Islet of Langerhans (tissue), 1 donor: ENCODE data around the gene TXNDC9.
"Not testable (repeated sequence)": the region's sequence is repeated elsewhere in the genome, so short reads cannot be mapped to it uniquely, and the experiment has no call there.

Experiments used
- FAIRE-seq: peaks from one replicate; lab custom pipeline; 2011; peaks lifted over from hg19 to GRCh38; lab: Jason Lieb, UNC

TXNDC9 gene

GRCh38 chr2:99325384-99325783 is 10.7 kb downstream of the TXNDC9 start:
- no peak for FAIRE-seq

- not testable (repeated sequence) for FAIRE-seq
Measured at GRCh38 chr2:99317873-99318200, 18.3 kb downstream of the TXNDC9 start.

- no peak for FAIRE-seq
Measured at GRCh38 chr2:99317161-99317872, 18.8 kb downstream of the TXNDC9 start.

- not testable (repeated sequence) for FAIRE-seq
Measured at GRCh38 chr2:99301097-99301496, 35.0 kb downstream of the TXNDC9 start, which contains the start of gene LYG1. TSS of gene LYG1 (minus strand) at chr2:99301197. CDS start at chr2:99295670, 5,527 bp downstream.

- no peak for FAIRE-seq
Measured at GRCh38 chr2:99299580-99299979, 36.6 kb downstream of the TXNDC9 start.

GRCh38 chr2:99297994-99298393 is 38.1 kb downstream of the TXNDC9 start:
- no peak for FAIRE-seq

- no peak for FAIRE-seq
Measured at GRCh38 chr2:99285526-99285925, 50.6 kb downstream of the TXNDC9 start.

GRCh38 chr2:99279969-99280695 is 56.0 kb downstream of the TXNDC9 start:
- FAIRE-seq, result no peak

- no peak for FAIRE-seq
Measured at GRCh38 chr2:99278793-99279291, 57.3 kb downstream of the TXNDC9 start.

GRCh38 chr2:99278195-99278765 is 57.9 kb downstream of the TXNDC9 start:
- FAIRE-seq, result not testable (repeated sequence)

GRCh38 chr2:99275882-99276281 is 60.3 kb downstream of the TXNDC9 start:
- FAIRE-seq, result no peak
